Body of pancreas (tissue), 4 donors: ENCODE results near the gene THRSP. TPM values are rescaled to one million over a fixed set of nuclear protein-coding genes. Genes with fewer than 3 reads are reported as not detected.
"Not testable (repeated sequence)": the region's sequence is repeated elsewhere in the genome, so short reads cannot be mapped to it uniquely, and the experiment has no call there.

Experiments used
- ATAC-seq: fragments of 150-250 bp; one replicate; pipeline ENCODE4 v1.9.1; 2016
- DNase-seq, 4 donors: peaks; one replicate each; pipeline ENCODE4 v3.0.0-alpha.2; 2019
- H3K27ac ChIP-seq, 4 donors: fragments of 200-600 bp; sonication (generic); 1 replicate in 3 of 4; 2 replicates in 1 of 4; pipeline versions ENCODE4 v1.5.1 to v1.6.1; 2016 to 2019; ENCODE audit warnings: mild to moderate bottlenecking in 1 of 4, mixed read lengths in 1 of 4, moderate library complexity in 1 of 4
- H3K27me3 ChIP-seq, 2 donors: fragments of 200-600 bp; sonication (generic); one replicate each; pipeline ENCODE4 v1.6.0; 2016; ENCODE audit warnings: mild to moderate bottlenecking in 1 of 2
- H3K36me3 ChIP-seq, 2 donors: fragments of 200-600 bp; sonication (generic); replicated peaks in 1 of 2; 2 replicates each; pipeline ENCODE4 v1.5.1; 2016; ENCODE audit warnings: low read depth in 2 of 2; ENCODE audit not compliant: insufficient read depth in 1 of 2
- H3K4me1 ChIP-seq: fragments of 200-600 bp; sonication (generic); one replicate; pipeline ENCODE4 v1.6.0; 2016
- H3K4me3 ChIP-seq, 2 donors: fragments of 200-600 bp; sonication (generic); 1 replicate in 1 of 2; 2 replicates in 1 of 2; pipeline ENCODE4 v1.5.1; 2016 to 2019
- H3K9me3 ChIP-seq, 3 donors: fragments of 200-600 bp; sonication (generic); 1 replicate in 2 of 3; 2 replicates in 1 of 3; pipeline ENCODE4 v1.5.1; 2016
- CTCF ChIP-seq, 7 experiments: fragments of 450-650 bp in 4 of 7; fragments of 200-600 bp in 3 of 7; sonication (generic) in 3 of 7; IDR thresholded peaks; one replicate each; pipeline ENCODE4 v1.5.1; 2016 to 2019; ENCODE audit warnings: antibody characterized with exemption in 7 of 7
- POLR2A ChIP-seq, 3 donors: fragments of 450-650 bp; IDR thresholded peaks; one replicate each; pipeline ENCODE4 v1.6.1; 2016; ENCODE audit warnings: antibody characterized with exemption in 3 of 3, mild to moderate bottlenecking in 2 of 3
- WGBS, 2 donors: methylation state at CpG; one replicate each; pipeline ENCODE4 v1.1.5; 2017; 5-methylcytosine and 5-hydroxymethylcytosine counted together
- intact Hi-C: fragments of 100-400 bp; cut with DNase I; formaldehyde crosslinking; loops from one replicate; pipeline ENCODE4 v1.15.1; 2023
- total RNA-seq, 2 donors: library from RNA; depleted of rRNA; stranded (reverse); fragments of >200 nt; gene quantifications; one replicate each; pipeline ENCODE4 v1.1.0, GENCODE V29; 2016

THRSP gene
- total RNA-seq, 2 donors from 2014 or later: 6.6 TPM; not detected in 1

GRCh38 chr11:78056093-78056492 lies 7.6 kb upstream of the THRSP start:
- DNase-seq (no peak), ATAC-seq (no peak)
- TF ChIP-seq POLR2A (IDR thresholded peaks at IDR 0.05): no peak
- TF ChIP-seq CTCF (IDR thresholded peaks at IDR 0.05): no peak
- H3K4me1 ChIP-seq: peaks cover 10% of the 10 kb centered on the region
- WGBS, 2 donors: 56 to 58% methylated on average over 3 of the region's 3 CpGs
- no peaks in the 10 kb centered on the region for H3K27me3 ChIP-seq
- intact Hi-C loops: no loop called here
- no peaks in the 10 kb centered on the region for H3K36me3 ChIP-seq
- H3K27ac ChIP-seq: no peak overlapping the region
- no peaks in the 10 kb centered on the region for H3K9me3 ChIP-seq
- no peak overlapping the region for H3K4me3 ChIP-seq

GRCh38 chr11:78057462-78058055 lies 6.1 kb upstream of the THRSP start:
- Histone ChIP-seq H3K27me3 (no peaks in the 10 kb centered on the region), H3K4me1 (peaks cover 22% of the 10 kb centered on the region), H3K4me3 (no peak overlapping the region), H3K36me3 (no peaks in the 10 kb centered on the region), H3K9me3 (no peaks in the 10 kb centered on the region), H3K27ac (no peak overlapping the region)
- WGBS, 2 donors: 83 to 93% methylated on average over 9 to 10 of the region's 10 CpGs
- ATAC-seq (no peak), DNase-seq (no peak)
- intact Hi-C loops: no loop called here
- TF ChIP-seq POLR2A (IDR thresholded peaks at IDR 0.05) (no peak), CTCF (IDR thresholded peaks at IDR 0.05) (no peak)

- intact Hi-C loops: not testable (repeated sequence)
Observed at GRCh38 chr11:78059749-78060328, 3.8 kb upstream of the THRSP start.

GRCh38 chr11:78060533-78060932 lies 3.1 kb upstream of the THRSP start:
- intact Hi-C loops: no loop called here
- WGBS, 2 donors: 86 to 87% methylated on average over 8 of the region's 8 CpGs
- Histone ChIP-seq H3K9me3 (no peaks in the 10 kb centered on the region), H3K27ac (peak overlapping the region in 3 of 4 donors; percentile 62 to 77 (median 71)), H3K36me3 (no peaks in the 10 kb centered on the region), H3K4me1 (peaks cover 22% of the 10 kb centered on the region), H3K4me3 (no peak overlapping the region), H3K27me3 (no peaks in the 10 kb centered on the region)
- ATAC-seq (no peak), DNase-seq (no peak)
- TF ChIP-seq CTCF (IDR thresholded peaks at IDR 0.05): no peak
- no peak for TF ChIP-seq POLR2A (IDR thresholded peaks at IDR 0.05)

More at GRCh38 chr11:78059749-78060328, 3.8 kb upstream of the THRSP start:
- not testable (repeated sequence) for DNase-seq, H3K4me3 ChIP-seq, H3K9me3 ChIP-seq, H3K27ac ChIP-seq, ATAC-seq, H3K36me3 ChIP-seq, H3K27me3 ChIP-seq
- WGBS, 2 donors: 90 to 93% methylated on average over 9 of the region's 9 CpGs
- peaks cover 22% of the 10 kb centered on the region for H3K4me1 ChIP-seq

- intact Hi-C loops: no loop called here
- H3K4me3 ChIP-seq: no peak overlapping the region
- peak overlapping the region; percentile 58 to 77 (median 66) for H3K27ac ChIP-seq
- ATAC-seq (peak; percentile 94), DNase-seq (peak; percentile 74 to 81 (median 77))
- no peaks in the 10 kb centered on the region for H3K27me3 ChIP-seq
- TF ChIP-seq POLR2A (IDR thresholded peaks at IDR 0.05): no peak
- TF ChIP-seq CTCF (IDR thresholded peaks at IDR 0.05): no peak
- H3K4me1 ChIP-seq: peaks cover 22% of the 10 kb centered on the region
- WGBS, 2 donors: 21 to 32% methylated on average over 4 of the region's 4 CpGs
- H3K9me3 ChIP-seq: no peaks in the 10 kb centered on the region
- H3K36me3 ChIP-seq: no peaks in the 10 kb centered on the region
Observed at GRCh38 chr11:78061088-78061920, 2.4 kb upstream of the THRSP start.
